Measurements from ENCODE around the gene CS. TPM values are rescaled to one million over a fixed set of nuclear protein-coding genes. Genes with fewer than 3 reads are reported as not detected.
"Not testable (repeated sequence)": the region's sequence is repeated elsewhere in the genome, so short reads cannot be mapped to it uniquely, and the experiment has no call there.

Gene CS
- total and polyA plus RNA-seq, 4 experiments from 2014 or later = 73.1 to 136 (median 116) TPM

DNA sequence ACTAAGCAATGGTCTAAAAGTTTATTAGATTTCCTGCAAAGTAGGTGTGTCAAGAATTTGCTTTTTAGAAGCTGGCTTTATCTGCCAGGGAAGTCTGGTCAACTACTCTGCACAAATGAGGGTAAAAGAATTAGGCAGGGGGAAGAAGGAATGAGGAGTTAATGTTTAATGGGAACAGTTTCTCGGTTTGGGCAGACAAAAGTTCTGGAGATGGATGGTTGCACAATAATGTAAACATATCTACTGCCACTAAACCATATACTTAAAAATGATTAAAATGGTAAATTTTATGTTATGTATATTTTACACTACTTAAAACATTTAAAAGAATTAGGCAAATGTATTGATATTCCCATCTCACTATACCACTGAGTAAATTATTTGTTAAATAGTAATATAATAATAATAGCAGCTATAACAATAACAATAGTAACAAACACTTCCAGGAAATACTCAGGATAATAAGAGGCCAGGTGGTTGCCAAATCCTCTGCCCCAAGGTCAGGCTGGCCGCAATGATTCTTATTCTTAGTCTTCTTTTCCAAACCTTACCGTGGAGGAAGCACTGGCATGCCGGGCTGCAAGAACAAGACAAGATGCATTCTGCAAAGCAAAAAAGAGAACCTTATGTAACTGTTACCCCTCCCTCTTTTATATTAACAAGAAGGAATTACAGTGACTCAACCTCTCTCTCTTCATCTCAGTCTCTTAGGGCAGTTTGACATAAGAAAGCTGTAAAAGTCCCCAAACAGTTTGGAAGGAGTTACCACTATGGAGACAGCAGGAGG is 13.9 kb downstream of the CS start:
- ChIA-PET CTCF (ENCODE audit: partially characterized antibody) (interaction anchor here (1.0 to 1.5 kb wide), 5 partner anchors 23 to 178 kb away, joined by 3 to 8 read pairs (median 4); partner anchors contain the start of gene RNF41), POLR2A (ENCODE audit: partially characterized antibody) (interaction anchor here (1.0 kb wide), 2 partner anchors 13 to 19 kb away, joined by 3 to 4 read pairs; partner anchors contain the start of gene CS)
- Mint-ChIP-seq H3K27ac (peak overlapping the region in 6 of 7 donors; percentile 32 to 79 (median 60)), H3K9me3 (no peaks in the 10 kb centered on the region), H3K4me3 (no peak overlapping the region), H3K4me1 (peaks cover 6 to 18% (median 10%) of the 10 kb centered on the region in 4 donors), H3K27me3 (no peaks in the 10 kb centered on the region), H3K36me3 (peaks cover 35 to 49% of the 10 kb centered on the region in 2 donors)
- Histone ChIP-seq H3K36me3 (ENCODE audit: insufficient read depth, low read length) (peaks cover 43% of the 10 kb centered on the region), H3K9me3 (ENCODE audit: control insufficient read depth in 1 of 2, low read length in 2 of 2) (no peaks in the 10 kb centered on the region), H3K4me1 (ENCODE audit: insufficient read depth, low read length) (peaks cover 6% of the 10 kb centered on the region), H3K27me3 (ENCODE audit: insufficient read depth, low read length) (no peaks in the 10 kb centered on the region), H3K27ac (ENCODE audit: low read depth, low read length) (no peak overlapping the region), H3K4me3 (ENCODE audit: low read length in 2 of 2) (no peak overlapping the region)
- no peak for DNase-seq
- intact Hi-C loops (cut with micrococcal nuclease) = no loop called here

DNA sequence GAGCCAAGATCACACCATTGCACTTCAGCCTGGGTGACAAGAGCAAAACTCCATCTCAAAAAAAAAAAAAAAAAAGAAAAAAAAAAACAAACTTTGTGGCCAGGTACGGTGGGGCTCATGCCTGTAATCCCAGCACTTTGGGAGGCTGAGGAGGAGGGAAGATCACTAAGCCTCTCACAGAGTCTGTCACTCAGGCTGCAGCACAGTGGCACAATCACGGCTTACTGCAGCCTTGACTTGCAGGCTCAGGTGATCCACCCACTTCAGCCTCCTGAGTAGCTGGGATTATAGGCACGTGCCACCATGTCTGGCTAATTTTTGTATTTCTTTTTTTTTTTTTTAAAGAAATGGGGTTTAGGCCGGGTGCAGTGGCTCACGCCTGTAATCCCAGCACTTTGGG is 15.9 kb downstream of the CS start:
- not testable (repeated sequence) for H3K4me1 Mint-ChIP-seq, H3K27ac Mint-ChIP-seq

DNA sequence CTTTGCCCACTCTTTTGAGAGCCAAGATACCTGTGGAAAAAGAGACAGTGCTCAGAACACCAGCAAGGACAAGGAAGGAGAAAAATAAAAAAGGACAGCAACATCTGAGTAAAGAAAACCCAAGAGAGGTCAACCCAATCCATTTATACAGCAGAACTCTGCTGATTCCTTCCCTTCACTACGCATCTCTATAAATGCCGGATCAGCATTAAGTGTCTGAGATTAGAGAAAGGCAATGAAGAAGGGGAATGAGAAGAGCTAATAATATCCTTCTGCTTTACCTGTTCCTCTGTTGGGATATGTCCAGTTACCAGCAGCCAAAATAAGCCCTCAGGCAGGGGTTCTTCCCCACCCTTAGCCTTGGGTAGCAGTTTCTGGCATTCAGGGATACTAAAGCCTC is 17.6 kb downstream of the CS start:
- Histone ChIP-seq H3K27ac (ENCODE audit: low read depth, low read length) (no peak overlapping the region), H3K4me3 (ENCODE audit: low read length in 2 of 2) (no peak overlapping the region), H3K9me3 (ENCODE audit: control insufficient read depth in 1 of 2, low read length in 2 of 2) (no peaks in the 10 kb centered on the region), H3K27me3 (ENCODE audit: insufficient read depth, low read length) (no peaks in the 10 kb centered on the region), H3K4me1 (ENCODE audit: insufficient read depth, low read length) (no peaks in the 10 kb centered on the region), H3K36me3 (ENCODE audit: insufficient read depth, low read length) (peaks cover 59% of the 10 kb centered on the region)
- ChIA-PET CTCF (ENCODE audit: partially characterized antibody) (no interaction called here), POLR2A (ENCODE audit: partially characterized antibody) (no interaction called here)
- Mint-ChIP-seq H3K27me3 (no peaks in the 10 kb centered on the region), H3K36me3 (peaks cover 41 to 54% of the 10 kb centered on the region in 2 donors), H3K4me1 (peaks cover 0 to 5% (median 2%) of the 10 kb centered on the region in 4 donors), H3K27ac (peak overlapping the region in 2 of 7 donors; percentile 11 to 64), H3K9me3 (no peaks in the 10 kb centered on the region), H3K4me3 (no peak overlapping the region)
- intact Hi-C loops (cut with micrococcal nuclease) = no loop called here
- no peak for DNase-seq

More for the DNA sequence above, 15.9 kb downstream of the CS start:
- H3K27ac ChIP-seq (ENCODE audit: low read depth, low read length); H3K4me1 ChIP-seq (ENCODE audit: insufficient read depth, low read length); H3K27me3 ChIP-seq (ENCODE audit: insufficient read depth, low read length); H3K27me3 Mint-ChIP-seq; H3K9me3 Mint-ChIP-seq; POLR2A ChIA-PET (ENCODE audit: partially characterized antibody); H3K9me3 ChIP-seq (ENCODE audit: control insufficient read depth in 1 of 2, low read length in 2 of 2); intact Hi-C loops (cut with micrococcal nuclease); H3K4me3 ChIP-seq (ENCODE audit: low read length in 2 of 2); DNase-seq; H3K4me3 Mint-ChIP-seq: not testable (repeated sequence)
- H3K36me3 ChIP-seq (ENCODE audit: insufficient read depth, low read length) = peaks cover 45% of the 10 kb centered on the region
- peaks cover 34 to 49% of the 10 kb centered on the region in 2 donors for H3K36me3 Mint-ChIP-seq
- CTCF ChIA-PET (ENCODE audit: partially characterized antibody) = interaction anchor here (0.9 to 1.4 kb wide), 4 partner anchors 9 to 179 kb away, joined by 3 to 6 read pairs (median 4); partner anchors contain the start of gene CNPY2

DNA sequence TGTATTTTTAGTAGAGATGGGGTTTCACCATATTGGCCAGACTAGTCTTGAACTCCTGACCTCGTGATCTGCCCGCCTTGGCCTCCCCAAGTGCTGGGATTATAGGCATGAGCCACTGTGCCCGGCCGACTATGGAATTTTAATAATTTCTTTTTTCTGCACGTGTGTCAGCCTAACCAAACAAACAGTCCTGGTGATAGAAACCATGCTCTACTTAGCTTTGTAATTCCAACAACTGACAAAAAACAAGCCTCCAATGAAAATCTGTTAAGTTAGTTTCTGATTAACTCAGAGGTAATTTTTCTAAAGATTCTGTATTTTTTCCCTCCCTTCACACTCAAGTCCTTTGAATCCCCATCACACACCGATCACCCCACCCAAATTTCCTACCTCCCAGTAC is 18.1 kb downstream of the CS start:
- no peaks in the 10 kb centered on the region for H3K27me3 Mint-ChIP-seq
- intact Hi-C loops (cut with micrococcal nuclease) = no loop called here
- no peak for DNase-seq
- peaks cover 42 to 57% of the 10 kb centered on the region in 2 donors for H3K36me3 Mint-ChIP-seq
- H3K27ac Mint-ChIP-seq = peak overlapping the region in 2 of 7 donors; percentile 31 to 64
- Histone ChIP-seq H3K27me3 (ENCODE audit: insufficient read depth, low read length) (no peaks in the 10 kb centered on the region), H3K27ac (ENCODE audit: low read depth, low read length) (no peak overlapping the region), H3K4me1 (ENCODE audit: insufficient read depth, low read length) (no peaks in the 10 kb centered on the region), H3K4me3 (ENCODE audit: low read length in 2 of 2) (no peak overlapping the region), H3K9me3 (ENCODE audit: control insufficient read depth in 1 of 2, low read length in 2 of 2) (no peaks in the 10 kb centered on the region), H3K36me3 (ENCODE audit: insufficient read depth, low read length) (peaks cover 59% of the 10 kb centered on the region)
- no peak overlapping the region for H3K4me3 Mint-ChIP-seq
- ChIA-PET POLR2A (ENCODE audit: partially characterized antibody) (no interaction called here), CTCF (ENCODE audit: partially characterized antibody) (no interaction called here)
- H3K9me3 Mint-ChIP-seq = no peaks in the 10 kb centered on the region
- H3K4me1 Mint-ChIP-seq = peaks cover 0 to 5% (median 2%) of the 10 kb centered on the region in 4 donors

DNA sequence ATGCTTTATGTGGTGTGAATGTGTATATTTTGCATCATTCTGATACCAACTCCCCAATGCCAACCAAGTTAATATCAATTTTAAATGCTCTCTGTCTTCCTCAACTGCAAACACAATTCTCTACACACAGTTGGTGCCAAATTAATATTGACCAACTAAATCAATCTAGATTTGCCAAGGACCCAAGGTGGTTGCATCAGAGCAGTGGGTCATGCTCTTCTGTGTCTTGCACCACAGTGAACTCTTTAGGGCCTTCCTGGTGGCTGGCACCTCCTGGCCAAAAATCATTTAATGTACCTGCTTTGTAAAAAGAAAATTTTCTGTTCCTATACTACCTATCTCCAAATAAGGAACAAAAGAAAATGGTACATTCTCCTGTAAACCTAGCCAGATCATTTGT is 19.3 kb downstream of the CS start:
- Histone ChIP-seq H3K4me3 (ENCODE audit: low read length in 2 of 2) (no peak overlapping the region), H3K4me1 (ENCODE audit: insufficient read depth, low read length) (no peaks in the 10 kb centered on the region), H3K27me3 (ENCODE audit: insufficient read depth, low read length) (no peaks in the 10 kb centered on the region), H3K36me3 (ENCODE audit: insufficient read depth, low read length) (peaks cover 56% of the 10 kb centered on the region), H3K27ac (ENCODE audit: low read depth, low read length) (no peak overlapping the region), H3K9me3 (ENCODE audit: control insufficient read depth in 1 of 2, low read length in 2 of 2) (no peaks in the 10 kb centered on the region)
- DNase-seq = no peak
- no peaks in the 10 kb centered on the region for H3K27me3 Mint-ChIP-seq
- intact Hi-C loops (cut with micrococcal nuclease) = no loop called here
- H3K27ac Mint-ChIP-seq = peak overlapping the region in 2 of 7 donors; percentile 22 to 71
- ChIA-PET CTCF (ENCODE audit: partially characterized antibody) (no interaction called here), POLR2A (ENCODE audit: partially characterized antibody) (no interaction called here)
- peaks cover 0 to 2% (median 0%) of the 10 kb centered on the region in 4 donors for H3K4me1 Mint-ChIP-seq
- H3K4me3 Mint-ChIP-seq = no peak overlapping the region
- peaks cover 44 to 55% of the 10 kb centered on the region in 2 donors for H3K36me3 Mint-ChIP-seq
- no peaks in the 10 kb centered on the region for H3K9me3 Mint-ChIP-seq

DNA sequence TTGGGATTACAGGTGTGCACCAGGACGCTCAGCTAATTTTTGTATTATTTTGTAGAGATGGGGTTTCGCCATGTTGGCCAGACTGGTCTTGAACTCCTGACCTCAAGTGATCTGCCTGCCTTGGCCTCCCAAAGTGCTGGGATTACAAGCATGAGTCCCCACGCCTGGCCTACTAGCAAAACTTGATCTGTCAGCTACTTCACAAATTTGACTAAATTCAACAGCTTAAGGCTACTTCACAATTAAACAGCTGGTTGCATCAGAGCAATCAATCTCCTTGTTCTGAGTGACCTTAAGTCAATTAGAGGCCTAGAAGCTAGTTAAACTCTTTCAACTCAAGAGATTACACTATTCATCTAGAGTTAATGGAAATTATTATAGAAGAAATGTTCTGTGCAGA is 21.2 kb downstream of the CS start:
- CTCF ChIA-PET (ENCODE audit: partially characterized antibody) = interaction anchor here (1.6 kb wide), 1 partner anchor 13 kb away, joined by 3 read pairs; no protein-coding TSS in a partner anchor
- Histone ChIP-seq H3K27ac (ENCODE audit: low read depth, low read length) (no peak overlapping the region), H3K27me3 (ENCODE audit: insufficient read depth, low read length) (no peaks in the 10 kb centered on the region), H3K36me3 (ENCODE audit: insufficient read depth, low read length) (peaks cover 66% of the 10 kb centered on the region), H3K9me3 (ENCODE audit: control insufficient read depth in 1 of 2, low read length in 2 of 2) (no peaks in the 10 kb centered on the region), H3K4me3 (ENCODE audit: low read length in 2 of 2) (no peak overlapping the region), H3K4me1 (ENCODE audit: insufficient read depth, low read length) (no peaks in the 10 kb centered on the region)
- no peak for DNase-seq
- no peak overlapping the region for H3K4me3 Mint-ChIP-seq
- H3K27ac Mint-ChIP-seq = peak overlapping the region in 1 of 7 donors; percentile 27
- intact Hi-C loops (cut with micrococcal nuclease) = no loop called here
- POLR2A ChIA-PET (ENCODE audit: partially characterized antibody) = interaction anchor here (0.5 to 0.9 kb wide), 3 partner anchors 19 to 154 kb away, joined by 3 to 5 read pairs (median 3); no protein-coding TSS in a partner anchor
- H3K27me3 Mint-ChIP-seq = no peaks in the 10 kb centered on the region
- peaks cover 47 to 65% of the 10 kb centered on the region in 2 donors for H3K36me3 Mint-ChIP-seq
- no peaks in the 10 kb centered on the region for H3K4me1 Mint-ChIP-seq
- H3K9me3 Mint-ChIP-seq = no peaks in the 10 kb centered on the region

DNA sequence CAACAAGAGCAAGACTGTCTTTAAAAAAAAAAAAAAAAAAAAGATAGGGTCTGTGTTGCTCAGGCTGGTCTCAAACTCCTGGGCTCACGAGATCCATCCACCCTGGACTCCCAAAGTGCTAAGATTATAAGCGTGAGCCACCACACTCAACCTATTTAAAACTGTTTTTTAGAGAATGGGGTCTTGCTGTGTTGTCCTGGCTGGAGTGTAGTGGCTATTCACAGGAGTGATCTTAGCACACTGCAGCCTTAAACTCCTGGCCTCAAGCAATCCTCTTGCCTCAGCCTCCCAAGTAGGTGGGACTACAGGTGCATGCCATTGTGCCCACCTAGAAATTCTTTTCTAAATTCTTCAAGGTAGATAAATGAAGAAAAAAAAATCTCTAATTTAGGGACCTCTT is 25.8 kb downstream of the CS start:
- DNase-seq = no peak
- Histone ChIP-seq H3K9me3 (ENCODE audit: control insufficient read depth in 1 of 2, low read length in 2 of 2) (no peaks in the 10 kb centered on the region), H3K4me3 (ENCODE audit: low read length in 2 of 2) (no peak overlapping the region), H3K36me3 (ENCODE audit: insufficient read depth, low read length) (peaks cover 64% of the 10 kb centered on the region), H3K27ac (ENCODE audit: low read depth, low read length) (no peak overlapping the region), H3K4me1 (ENCODE audit: insufficient read depth, low read length) (no peaks in the 10 kb centered on the region), H3K27me3 (ENCODE audit: insufficient read depth, low read length) (no peaks in the 10 kb centered on the region)
- CTCF ChIA-PET (ENCODE audit: partially characterized antibody) = no interaction called here
- Mint-ChIP-seq H3K4me3 (no peak overlapping the region), H3K27me3 (no peaks in the 10 kb centered on the region), H3K27ac (peak overlapping the region in 1 of 7 donors; percentile 43), H3K4me1 (no peaks in the 10 kb centered on the region), H3K9me3 (no peaks in the 10 kb centered on the region), H3K36me3 (peaks cover 37 to 74% of the 10 kb centered on the region in 2 donors)
- intact Hi-C loops (cut with micrococcal nuclease) = no loop called here
- POLR2A ChIA-PET (ENCODE audit: partially characterized antibody) = no interaction called here

Measured in CD4-positive, alpha-beta memory T cell (primary cell).